Activated CD4-positive, CD25-positive, alpha-beta regulatory T cell (primary cell): ENCODE results near the gene PKNOX2.

Experiments
- DNase-seq, 4 experiments: peaks; one replicate each; lab custom pipeline; 2025; lab: John Stamatoyannopoulos, UW

The PKNOX2 gene

DNA sequence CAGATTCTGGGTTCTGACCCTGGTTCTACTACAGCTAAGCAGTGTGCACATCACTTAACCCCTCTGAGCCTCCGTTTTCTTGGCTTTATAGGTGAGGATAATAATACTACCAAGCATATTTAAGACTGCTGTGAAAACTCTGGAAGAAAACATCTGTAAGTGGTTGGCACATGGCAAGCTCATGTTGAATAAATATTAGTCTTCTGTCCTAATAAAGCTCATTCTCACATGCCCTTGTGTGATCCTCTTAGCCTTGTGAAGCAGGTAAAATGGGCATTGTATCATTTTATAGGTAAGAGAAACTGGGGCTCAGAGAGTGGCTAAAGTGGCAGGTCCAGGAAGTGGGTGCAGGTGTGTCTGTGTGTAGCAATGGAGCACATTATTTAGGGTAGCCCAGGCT lies 8.5 kb downstream of the PKNOX2 start:
- DNase-seq, result no peak

GRCh38 chr11:125173556-125173955 lies 9.0 kb downstream of the PKNOX2 start:
- DNase-seq, result no peak

GRCh38 chr11:125174057-125174456 lies 9.5 kb downstream of the PKNOX2 start:
- DNase-seq, result no peak

- no peak for DNase-seq
Observed at GRCh38 chr11:125174686-125175085, 10.1 kb downstream of the PKNOX2 start.

DNA sequence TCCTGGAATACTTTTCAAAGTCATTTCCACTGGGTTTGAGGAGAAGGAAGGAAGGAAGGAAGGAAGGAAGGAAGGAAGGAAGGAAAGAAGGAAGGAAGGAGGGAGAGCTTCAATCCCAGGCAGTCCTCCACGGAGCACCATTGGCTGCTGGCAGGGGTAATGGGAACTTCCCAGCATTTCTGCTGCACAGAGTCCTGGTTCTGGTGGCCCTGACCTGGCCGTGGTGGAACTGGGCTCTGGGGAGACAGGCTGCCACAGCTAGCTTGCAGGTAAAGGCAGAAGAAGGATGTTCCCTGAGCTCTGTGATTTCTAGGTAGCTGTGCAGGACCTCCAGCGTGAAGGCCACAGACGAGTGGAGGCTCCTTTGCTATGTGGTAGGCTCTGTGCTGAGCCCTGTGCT lies 10.6 kb downstream of the PKNOX2 start:
- no peak for DNase-seq

GRCh38 chr11:125175896-125176575 lies 11.5 kb downstream of the PKNOX2 start:
- DNase-seq, result no peak

GRCh38 chr11:125176866-125177265 lies 12.3 kb downstream of the PKNOX2 start:
- no peak for DNase-seq

DNA sequence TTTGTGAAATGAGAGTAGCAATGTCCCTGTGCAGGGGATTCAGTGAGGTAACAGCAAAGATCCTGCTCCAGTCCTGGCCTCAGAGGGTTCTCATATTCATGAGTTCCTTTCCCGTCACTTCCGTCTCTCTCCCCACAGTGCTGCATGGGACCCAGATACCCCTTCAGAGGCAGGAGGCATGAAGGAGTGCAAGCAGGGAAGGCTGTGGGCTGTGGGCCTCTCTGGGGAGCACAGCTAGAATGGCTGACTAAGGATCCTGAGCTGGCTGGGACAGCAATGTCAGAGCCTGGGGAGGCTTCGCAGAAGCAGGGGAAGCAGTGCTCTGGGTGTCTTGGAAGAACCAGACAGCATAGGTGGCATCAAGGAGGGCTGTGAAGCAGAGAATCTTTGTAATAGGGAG lies 13.0 kb downstream of the PKNOX2 start:
- DNase-seq, result no peak

- no peak for DNase-seq
Observed at GRCh38 chr11:125179346-125179745, 14.8 kb downstream of the PKNOX2 start.

- no peak for DNase-seq
Observed at GRCh38 chr11:125179895-125180294, 15.3 kb downstream of the PKNOX2 start.

DNA sequence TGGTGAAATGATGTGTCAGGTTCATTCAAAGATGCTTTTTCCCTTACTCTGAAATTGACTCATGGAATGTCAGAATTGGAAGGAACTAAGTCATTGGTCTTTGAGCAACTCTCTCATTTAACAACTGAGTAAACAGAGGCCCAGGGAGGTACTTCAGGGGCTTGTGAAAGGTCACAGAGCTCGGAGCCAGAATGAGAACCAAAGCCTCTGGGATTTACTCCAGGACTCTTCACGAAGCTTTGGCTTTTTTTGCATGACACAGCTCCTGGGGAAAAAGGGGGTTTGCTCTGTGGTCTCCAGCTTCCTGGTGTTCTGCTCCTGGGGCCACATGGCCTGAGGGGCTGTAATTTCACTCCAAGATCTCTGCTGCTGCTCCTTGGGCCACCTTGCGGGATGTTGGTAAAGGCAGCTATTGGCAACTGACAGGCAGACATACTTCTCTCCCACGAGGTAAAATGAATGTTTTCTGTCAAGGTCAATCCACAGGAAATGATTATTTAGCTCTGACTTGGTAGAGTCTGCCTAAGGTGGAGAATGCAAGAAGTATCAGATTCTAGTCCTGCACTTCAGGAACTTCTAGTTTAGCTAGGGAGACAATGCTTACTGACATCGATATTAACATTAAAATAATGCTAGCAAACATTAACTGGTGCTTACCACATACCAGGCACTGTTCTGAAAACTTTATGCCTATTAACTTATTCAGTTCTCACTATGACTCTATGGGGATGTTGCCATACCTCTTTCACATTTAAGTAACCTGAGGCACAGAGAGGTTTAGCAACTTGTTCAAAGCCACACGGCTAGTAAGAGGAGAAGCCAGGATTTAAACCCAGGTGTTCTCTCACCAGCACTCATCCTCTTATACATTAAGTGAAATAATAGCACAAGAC lies 16.1 kb downstream of the PKNOX2 start:
- no peak for DNase-seq

- no peak for DNase-seq
Observed at GRCh38 chr11:125182573-125182972, 18.0 kb downstream of the PKNOX2 start.

GRCh38 chr11:125183641-125184040 lies 19.1 kb downstream of the PKNOX2 start:
- DNase-seq, result no peak

- no peak for DNase-seq
Observed at GRCh38 chr11:125188021-125188420, 23.5 kb downstream of the PKNOX2 start.

DNA sequence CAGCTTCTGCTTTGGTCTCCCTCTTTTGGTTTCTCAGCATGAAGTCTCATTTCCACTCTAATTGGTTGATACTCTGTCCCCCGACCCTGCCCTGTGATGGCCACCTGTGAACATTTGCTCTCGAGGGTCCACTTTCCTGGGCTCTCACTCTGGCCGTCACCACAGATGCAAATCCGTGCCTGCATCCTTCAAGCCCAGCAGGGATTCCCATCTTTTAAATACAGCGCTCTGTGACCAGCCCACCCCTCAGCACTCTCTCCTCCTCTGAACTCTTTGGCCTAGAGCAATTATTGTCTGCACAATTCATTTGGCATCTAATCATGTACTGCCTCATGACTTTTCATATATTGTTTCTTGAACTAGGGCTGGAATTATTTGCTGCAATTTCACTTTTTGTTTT lies 26.0 kb downstream of the PKNOX2 start:
- DNase-seq, result no peak

DNA sequence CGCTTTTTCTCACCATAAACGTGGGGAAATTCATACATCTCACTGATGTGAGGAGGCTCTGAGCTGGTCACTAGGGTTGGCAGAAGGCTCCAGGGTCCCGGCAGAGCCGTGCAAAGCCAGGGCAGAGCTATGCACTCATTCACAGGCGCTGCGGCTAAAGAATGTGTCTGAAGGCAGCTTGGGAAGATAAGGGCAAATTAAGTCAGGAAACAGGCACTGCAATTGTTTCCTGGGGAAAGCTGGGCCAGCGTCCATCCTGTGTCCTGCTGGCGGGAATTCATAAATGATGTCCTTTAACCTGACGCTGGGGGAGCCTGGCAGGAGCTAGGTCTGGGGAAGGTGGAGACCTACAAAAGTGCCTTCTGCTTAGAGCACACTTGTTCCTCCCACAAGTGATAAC lies 27.6 kb downstream of the PKNOX2 start:
- no peak for DNase-seq

GRCh38 chr11:125192717-125193415 lies 28.3 kb downstream of the PKNOX2 start:
- DNase-seq, result no peak

DNA sequence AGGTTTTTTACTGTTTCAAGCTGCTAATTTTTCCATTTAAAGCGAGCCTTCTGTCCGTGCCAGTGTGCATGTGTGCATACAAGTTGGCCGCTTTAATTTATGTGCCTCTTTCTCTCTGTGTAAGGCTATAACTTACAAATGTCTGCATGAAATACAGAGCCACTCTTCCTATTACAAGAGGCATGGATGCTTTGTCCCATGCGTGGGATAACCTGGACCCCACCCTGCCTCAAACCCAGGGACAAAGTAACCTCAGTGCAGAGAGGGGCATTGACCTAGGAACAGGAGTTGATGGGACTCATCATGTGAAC lies 28.8 kb downstream of the PKNOX2 start:
- no peak for DNase-seq

DNA sequence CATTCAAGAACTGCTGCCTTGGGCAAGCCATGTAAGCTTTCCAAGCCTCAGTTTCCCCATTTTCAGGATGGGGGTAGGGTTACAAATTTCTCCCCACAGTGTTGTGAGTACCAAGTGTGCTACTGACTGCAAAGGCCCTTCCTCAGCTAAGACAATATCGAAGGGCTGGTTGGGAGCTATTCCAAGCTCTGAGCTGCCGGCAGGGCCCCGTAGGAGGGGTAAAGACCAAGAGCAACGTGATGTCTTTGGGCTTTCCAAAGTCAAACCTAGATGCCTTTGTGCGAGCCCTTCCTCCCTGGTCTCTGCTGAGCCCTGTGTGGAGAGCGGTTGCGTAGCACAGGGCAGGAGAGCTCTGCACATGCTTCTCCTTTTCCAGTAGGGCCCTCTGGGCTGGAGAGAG lies 29.3 kb downstream of the PKNOX2 start:
- DNase-seq, result no peak

- DNase-seq, result no peak
Observed at GRCh38 chr11:125199915-125200314, 35.4 kb downstream of the PKNOX2 start.

GRCh38 chr11:125200441-125200840 lies 35.9 kb downstream of the PKNOX2 start:
- DNase-seq, result no peak

- DNase-seq, result no peak
Observed at GRCh38 chr11:125201525-125202141, 37.1 kb downstream of the PKNOX2 start.
